ENCODE measurements around the gene VAPA. TPM values are rescaled to one million over a fixed set of nuclear protein-coding genes. Genes with fewer than 3 reads are reported as not detected.

Gene VAPA
- total RNA-seq, 1 experiment from 2014 or later = 137 TPM

- TF ChIP-seq, protein P1, sequence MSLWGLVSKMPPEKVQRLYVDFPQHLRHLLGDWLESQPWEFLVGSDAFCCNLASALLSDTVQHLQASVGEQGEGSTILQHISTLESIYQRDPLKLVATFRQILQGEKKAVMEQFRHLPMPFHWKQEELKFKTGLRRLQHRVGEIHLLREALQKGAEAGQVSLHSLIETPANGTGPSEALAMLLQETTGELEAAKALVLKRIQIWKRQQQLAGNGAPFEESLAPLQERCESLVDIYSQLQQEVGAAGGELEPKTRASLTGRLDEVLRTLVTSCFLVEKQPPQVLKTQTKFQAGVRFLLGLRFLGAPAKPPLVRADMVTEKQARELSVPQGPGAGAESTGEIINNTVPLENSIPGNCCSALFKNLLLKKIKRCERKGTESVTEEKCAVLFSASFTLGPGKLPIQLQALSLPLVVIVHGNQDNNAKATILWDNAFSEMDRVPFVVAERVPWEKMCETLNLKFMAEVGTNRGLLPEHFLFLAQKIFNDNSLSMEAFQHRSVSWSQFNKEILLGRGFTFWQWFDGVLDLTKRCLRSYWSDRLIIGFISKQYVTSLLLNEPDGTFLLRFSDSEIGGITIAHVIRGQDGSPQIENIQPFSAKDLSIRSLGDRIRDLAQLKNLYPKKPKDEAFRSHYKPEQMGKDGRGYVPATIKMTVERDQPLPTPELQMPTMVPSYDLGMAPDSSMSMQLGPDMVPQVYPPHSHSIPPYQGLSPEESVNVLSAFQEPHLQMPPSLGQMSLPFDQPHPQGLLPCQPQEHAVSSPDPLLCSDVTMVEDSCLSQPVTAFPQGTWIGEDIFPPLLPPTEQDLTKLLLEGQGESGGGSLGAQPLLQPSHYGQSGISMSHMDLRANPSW (CRISPR knock-in tag; conservative IDR thresholded peaks at IDR 0.05; ENCODE audit: low read depth) = no peak
- TF ChIP-seq JAZF1 (CRISPR knock-in tag; IDR thresholded peaks at IDR 0.05) = no peak
- TF ChIP-seq CBFB (CRISPR knock-in tag; IDR thresholded peaks at IDR 0.05; ENCODE audit: low read depth) = no peak
- TF ChIP-seq TEAD1 (CRISPR knock-in tag; IDR thresholded peaks at IDR 0.05) = no peak
- TF ChIP-seq ESRRA (CRISPR knock-in tag; IDR thresholded peaks at IDR 0.05; ENCODE audit: borderline replicate concordance) = no peak
- TF ChIP-seq SP1 (CRISPR knock-in tag; conservative IDR thresholded peaks at IDR 0.05) = no peak
- no peak for TF ChIP-seq KAT7 (CRISPR knock-in tag; IDR thresholded peaks at IDR 0.05; ENCODE audit: borderline replicate concordance)
- no peak for TF ChIP-seq GRHL2 (CRISPR knock-in tag; IDR thresholded peaks at IDR 0.05; ENCODE audit: insufficient replicate concordance, severe bottlenecking)
- TF ChIP-seq, protein P2, sequence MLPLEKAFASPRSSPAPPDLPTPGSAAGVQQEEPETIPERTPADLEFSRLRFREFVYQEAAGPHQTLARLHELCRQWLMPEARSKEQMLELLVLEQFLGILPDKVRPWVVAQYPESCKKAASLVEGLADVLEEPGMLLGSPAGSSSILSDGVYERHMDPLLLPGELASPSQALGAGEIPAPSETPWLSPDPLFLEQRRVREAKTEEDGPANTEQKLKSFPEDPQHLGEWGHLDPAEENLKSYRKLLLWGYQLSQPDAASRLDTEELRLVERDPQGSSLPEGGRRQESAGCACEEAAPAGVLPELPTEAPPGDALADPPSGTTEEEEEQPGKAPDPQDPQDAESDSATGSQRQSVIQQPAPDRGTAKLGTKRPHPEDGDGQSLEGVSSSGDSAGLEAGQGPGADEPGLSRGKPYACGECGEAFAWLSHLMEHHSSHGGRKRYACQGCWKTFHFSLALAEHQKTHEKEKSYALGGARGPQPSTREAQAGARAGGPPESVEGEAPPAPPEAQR (CRISPR knock-in tag; IDR thresholded peaks at IDR 0.05) = no peak
- TF ChIP-seq, protein P3, sequence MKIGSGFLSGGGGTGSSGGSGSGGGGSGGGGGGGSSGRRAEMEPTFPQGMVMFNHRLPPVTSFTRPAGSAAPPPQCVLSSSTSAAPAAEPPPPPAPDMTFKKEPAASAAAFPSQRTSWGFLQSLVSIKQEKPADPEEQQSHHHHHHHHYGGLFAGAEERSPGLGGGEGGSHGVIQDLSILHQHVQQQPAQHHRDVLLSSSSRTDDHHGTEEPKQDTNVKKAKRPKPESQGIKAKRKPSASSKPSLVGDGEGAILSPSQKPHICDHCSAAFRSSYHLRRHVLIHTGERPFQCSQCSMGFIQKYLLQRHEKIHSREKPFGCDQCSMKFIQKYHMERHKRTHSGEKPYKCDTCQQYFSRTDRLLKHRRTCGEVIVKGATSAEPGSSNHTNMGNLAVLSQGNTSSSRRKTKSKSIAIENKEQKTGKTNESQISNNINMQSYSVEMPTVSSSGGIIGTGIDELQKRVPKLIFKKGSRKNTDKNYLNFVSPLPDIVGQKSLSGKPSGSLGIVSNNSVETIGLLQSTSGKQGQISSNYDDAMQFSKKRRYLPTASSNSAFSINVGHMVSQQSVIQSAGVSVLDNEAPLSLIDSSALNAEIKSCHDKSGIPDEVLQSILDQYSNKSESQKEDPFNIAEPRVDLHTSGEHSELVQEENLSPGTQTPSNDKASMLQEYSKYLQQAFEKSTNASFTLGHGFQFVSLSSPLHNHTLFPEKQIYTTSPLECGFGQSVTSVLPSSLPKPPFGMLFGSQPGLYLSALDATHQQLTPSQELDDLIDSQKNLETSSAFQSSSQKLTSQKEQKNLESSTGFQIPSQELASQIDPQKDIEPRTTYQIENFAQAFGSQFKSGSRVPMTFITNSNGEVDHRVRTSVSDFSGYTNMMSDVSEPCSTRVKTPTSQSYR (CRISPR knock-in tag; IDR thresholded peaks at IDR 0.05) = no peak
- no peak for TF ChIP-seq NR3C1 (CRISPR knock-in tag; conservative IDR thresholded peaks at IDR 0.05; ENCODE audit: low read depth)
- no peak for TF ChIP-seq ATF3 (CRISPR knock-in tag; conservative IDR thresholded peaks at IDR 0.05)
- no peak for TF ChIP-seq ZBTB43 (CRISPR knock-in tag; IDR thresholded peaks at IDR 0.05)
- TF ChIP-seq ZNF671 (CRISPR knock-in tag; IDR thresholded peaks at IDR 0.05) = no peak
Observed at GRCh38 chr18:9991011-9992000, 77.5 kb downstream of the VAPA start (continued).

- ATAC-seq = no peak
Observed at GRCh38 chr18:9992300-9992972, 78.6 kb downstream of the VAPA start.

More at GRCh38 chr18:9992300-9992972, 78.6 kb downstream of the VAPA start:
- H3K4me3 Mint-ChIP-seq = no peak overlapping the region
- H3K27ac Mint-ChIP-seq = no peak overlapping the region
- CTCF ChIA-PET = no interaction called here
- no peaks in the 10 kb centered on the region for H3K4me1 Mint-ChIP-seq
- no peak for DNase-seq (ENCODE audit: low spot score)
- no peaks in the 10 kb centered on the region; the same call in 1 of the 2 replicates for H3K27me3 Mint-ChIP-seq (ENCODE audit: low read depth)
- H3K36me3 Mint-ChIP-seq = no peaks in the 10 kb centered on the region
- peaks cover 6% of the 10 kb centered on the region for H3K9me3 Mint-ChIP-seq
- TF ChIP-seq PRRX2 (CRISPR knock-in tag; IDR thresholded peaks at IDR 0.05) (no peak), NFE2L1 (CRISPR knock-in tag; IDR thresholded peaks at IDR 0.05) (no peak), ESRRA (CRISPR knock-in tag; IDR thresholded peaks at IDR 0.05; ENCODE audit: borderline replicate concordance) (no peak), TEAD1 (CRISPR knock-in tag; IDR thresholded peaks at IDR 0.05) (no peak), MYBL2 (CRISPR knock-in tag; IDR thresholded peaks at IDR 0.05) (no peak), NFYB (CRISPR knock-in tag; conservative IDR thresholded peaks at IDR 0.05; ENCODE audit: low read depth) (no peak)
- TF ChIP-seq, protein P4, sequence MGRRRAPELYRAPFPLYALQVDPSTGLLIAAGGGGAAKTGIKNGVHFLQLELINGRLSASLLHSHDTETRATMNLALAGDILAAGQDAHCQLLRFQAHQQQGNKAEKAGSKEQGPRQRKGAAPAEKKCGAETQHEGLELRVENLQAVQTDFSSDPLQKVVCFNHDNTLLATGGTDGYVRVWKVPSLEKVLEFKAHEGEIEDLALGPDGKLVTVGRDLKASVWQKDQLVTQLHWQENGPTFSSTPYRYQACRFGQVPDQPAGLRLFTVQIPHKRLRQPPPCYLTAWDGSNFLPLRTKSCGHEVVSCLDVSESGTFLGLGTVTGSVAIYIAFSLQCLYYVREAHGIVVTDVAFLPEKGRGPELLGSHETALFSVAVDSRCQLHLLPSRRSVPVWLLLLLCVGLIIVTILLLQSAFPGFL (CRISPR knock-in tag; IDR thresholded peaks at IDR 0.05; ENCODE audit: borderline replicate concordance) = no peak
- TF ChIP-seq, protein P5, sequence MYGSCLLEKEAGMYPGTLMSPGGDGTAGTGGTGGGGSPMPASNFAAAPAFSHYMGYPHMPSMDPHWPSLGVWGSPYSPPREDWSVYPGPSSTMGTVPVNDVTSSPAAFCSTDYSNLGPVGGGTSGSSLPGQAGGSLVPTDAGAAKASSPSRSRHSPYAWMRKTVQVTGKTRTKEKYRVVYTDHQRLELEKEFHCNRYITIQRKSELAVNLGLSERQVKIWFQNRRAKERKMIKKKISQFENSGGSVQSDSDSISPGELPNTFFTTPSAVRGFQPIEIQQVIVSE (CRISPR knock-in tag; IDR thresholded peaks at IDR 0.05; ENCODE audit: borderline replicate concordance) = no peak
- POLR2A ChIA-PET = no interaction called here
